Effector CD4-positive, alpha-beta T cell (primary cell): Measurements from ENCODE around the gene CXCL3. TPM values are rescaled to one million over a fixed set of nuclear protein-coding genes. Genes with fewer than 3 reads are reported as not detected.
"Not testable (repeated sequence)": the region's sequence is repeated elsewhere in the genome, so short reads cannot be mapped to it uniquely, and the experiment has no call there.

Experiments used
- DNase-seq: peaks from one replicate; pipeline ENCODE4 v3.0.0-alpha.2; 2020
- total RNA-seq: gene quantifications from one replicate; lab custom pipeline; 2026; lab: John Stamatoyannopoulos, UW

CXCL3 gene
- total RNA-seq = not detected

DNA sequence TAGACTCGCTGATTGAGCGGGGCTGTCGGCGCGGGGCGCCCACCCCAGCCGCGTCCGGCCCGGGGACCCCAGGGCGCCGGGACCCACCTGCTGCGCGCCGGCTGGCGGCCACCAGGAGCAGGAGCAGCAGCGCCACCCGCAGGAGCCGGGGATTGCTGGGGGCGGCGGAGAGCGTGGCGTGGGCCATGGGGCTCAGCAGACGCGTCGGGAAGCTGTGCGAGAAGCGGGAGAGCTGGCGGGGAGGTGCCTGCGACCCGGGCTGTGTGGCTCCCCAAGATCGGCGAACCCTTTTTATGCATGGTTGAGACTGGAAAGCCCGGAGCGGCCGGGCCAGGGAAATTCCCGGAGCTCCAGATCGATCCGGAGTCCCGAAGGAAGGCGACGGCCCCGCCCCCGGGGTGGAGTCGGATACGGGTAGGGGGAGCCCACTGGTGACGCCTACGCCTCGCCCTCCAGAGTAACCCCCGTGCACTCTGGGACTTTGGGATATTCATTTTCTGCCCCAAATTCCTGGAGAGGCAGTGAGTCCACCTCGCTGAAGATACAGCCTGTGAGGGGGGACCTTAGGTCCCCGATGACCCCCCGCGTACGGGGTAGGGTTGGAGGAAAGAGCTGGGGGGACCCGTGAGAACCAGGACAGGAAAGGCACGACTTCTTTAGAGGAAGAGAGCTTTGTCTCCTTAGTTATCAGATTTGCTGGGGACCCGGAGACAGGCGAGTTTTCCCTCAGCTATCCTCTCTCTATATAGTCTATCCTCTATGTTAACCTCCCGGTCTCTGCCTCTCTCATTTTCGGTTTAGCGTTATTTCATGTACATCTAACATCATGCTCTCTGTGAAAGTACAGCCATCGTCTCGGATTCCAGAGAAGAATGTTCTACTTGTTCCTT, at the start of gene CXCL3:
Gene CXCL3 (minus strand): TSS at position 265 of the 890 bp plus-strand sequence. CDS start 78 bp downstream, at position 187.
- DNase-seq = no peak

DNA sequence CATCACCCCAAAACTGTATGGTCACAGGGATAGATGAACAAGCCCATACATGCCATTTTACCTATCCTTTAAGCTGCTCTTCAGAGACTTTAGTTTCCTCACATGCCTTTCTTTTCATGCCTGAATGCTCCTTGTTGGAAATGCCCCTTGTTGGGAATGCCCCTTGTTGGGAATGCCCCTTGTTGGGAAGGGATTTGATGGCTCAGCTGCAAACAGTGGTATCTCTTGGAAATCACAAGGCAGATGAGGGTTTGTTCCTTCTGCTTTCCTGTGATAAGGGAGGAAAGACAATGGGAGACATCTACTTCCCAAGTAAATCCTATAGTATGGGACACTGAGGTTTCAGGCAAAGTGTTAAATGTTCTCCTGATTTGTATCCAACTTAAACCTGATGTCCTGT, 49.0 kb upstream of the CXCL3 start:
- DNase-seq = no peak

DNA sequence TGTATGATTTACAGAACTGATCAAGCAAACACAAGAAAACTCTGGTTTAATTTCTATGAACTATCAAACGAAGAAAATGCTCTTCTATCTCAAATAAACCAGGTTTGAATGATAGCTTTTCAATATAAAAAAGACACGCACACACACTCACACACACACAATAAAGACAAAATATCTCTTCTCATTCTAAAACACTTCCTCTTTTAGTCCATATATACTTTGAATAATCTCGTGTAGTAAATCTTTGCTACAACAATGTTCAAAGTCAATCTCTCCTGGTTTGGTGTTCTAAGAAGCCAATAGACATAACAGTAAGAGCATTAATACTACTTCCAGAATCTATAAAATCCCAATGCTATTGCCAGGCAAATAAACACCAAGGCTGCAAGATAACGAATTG, 47.2 kb upstream of the CXCL3 start:
- DNase-seq = no peak

DNA sequence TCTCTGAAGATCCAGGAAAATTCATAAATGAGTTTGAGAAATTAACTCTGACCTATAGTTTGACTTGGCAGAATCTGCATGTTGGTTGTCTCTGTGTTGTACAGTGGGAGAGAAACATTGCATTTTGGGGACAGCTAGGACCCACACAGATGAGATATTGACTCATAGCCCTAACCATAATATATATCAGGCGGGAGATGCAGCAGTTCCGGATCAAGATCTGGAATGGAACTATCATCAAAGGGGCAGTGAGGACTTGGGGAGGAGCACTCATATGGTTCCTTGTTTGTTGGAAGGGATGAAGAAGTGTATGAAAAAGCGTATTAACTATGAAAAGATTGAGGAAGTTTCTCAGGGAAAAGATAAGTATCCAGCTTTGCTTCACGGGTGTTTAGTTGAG, 46.5 kb upstream of the CXCL3 start:
- DNase-seq = no peak

DNA sequence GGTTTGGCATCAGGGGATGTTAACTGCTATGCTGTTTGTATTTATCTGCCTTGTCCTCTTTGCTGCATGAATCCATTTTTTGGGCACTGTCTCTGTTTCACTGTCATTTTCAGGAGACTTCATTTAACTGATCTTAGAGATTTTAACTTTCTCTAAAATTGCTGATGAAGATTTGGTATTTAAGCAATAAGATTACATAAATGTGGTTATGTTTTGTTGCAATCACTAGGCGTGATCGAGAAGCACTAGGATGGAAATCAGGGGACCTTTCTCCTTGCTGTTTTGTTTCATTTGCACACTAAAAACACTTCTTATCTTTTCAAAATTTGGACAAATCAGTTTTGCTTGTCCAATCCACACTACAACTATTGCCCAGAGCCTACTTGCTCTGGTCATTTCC, 45.1 kb upstream of the CXCL3 start:
- no peak for DNase-seq

DNA sequence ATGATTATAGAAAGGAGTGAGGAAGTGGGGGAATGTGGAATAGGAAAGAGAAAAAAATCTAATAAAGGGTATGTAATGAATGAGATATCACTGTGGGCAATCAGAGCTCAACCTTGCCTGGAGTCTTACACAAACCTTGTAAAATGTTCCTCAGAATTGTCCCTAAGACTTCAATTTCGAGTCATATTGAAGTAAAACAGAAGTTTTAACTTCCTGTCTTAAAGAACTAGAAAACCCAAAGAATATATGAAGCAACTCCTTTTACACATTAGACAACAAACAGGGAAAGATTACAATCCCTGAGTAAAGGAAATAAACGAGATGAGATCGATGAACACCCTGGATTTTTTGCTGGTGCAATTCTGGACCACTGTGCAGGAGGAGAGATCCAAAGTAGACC, 42.5 kb upstream of the CXCL3 start:
- no peak for DNase-seq

DNA sequence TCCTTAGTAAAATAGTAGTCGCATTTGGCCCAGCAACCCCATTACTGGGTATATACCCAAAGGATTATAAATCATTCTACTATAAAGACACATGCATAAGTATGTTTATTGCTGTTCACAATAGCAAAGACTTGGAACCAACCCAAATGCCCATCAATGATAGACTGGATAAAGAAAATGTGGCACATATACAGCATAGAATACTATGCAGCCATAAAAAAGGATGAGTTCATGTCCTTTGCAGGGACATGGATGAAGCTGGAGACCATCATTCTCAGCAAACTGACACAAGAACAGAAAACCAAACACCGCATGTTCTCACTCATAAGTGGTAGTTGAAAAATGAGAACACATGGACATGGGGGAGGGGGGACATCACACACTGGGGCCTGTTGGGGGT, 41.9 kb upstream of the CXCL3 start:
- DNase-seq = not testable (repeated sequence)

DNA sequence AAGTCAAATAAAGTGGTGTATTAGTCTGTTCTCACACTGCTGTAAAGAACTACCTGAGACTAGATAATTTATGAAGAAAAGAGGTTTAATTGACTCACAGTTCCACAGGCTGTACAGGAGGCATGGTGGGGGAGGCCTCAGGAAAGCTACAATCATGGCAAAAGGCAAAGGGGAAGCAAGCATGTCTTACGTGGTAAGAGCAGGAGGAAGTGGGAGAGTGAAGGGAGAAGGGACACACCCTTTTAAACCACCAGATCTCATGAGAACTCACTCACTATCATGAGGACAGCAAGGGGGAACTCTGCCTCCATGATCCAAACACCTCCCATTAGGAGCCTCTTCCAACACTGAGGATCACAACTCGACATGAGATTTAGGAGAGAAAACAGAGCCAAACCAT, 40.5 kb upstream of the CXCL3 start:
- not testable (repeated sequence) for DNase-seq

DNA sequence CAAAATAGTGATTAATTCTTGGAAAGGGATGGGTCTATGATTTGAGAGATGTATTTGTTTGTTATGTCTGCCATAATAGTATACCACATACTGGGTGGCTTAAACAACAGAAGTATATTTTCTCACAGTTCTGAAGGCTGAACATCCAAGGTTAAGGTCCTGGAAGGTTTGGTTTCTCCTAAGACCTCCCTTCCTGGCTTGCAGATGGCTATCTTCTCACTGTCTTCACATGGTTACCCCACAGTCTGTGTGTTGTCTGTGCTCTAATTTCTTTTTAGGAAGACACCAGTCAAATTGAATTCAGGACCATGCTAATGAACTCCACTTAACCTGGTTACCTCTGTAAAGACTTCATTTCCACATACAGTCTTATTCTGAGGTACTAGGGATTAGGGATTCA, 34.9 kb upstream of the CXCL3 start:
- no peak for DNase-seq

DNA sequence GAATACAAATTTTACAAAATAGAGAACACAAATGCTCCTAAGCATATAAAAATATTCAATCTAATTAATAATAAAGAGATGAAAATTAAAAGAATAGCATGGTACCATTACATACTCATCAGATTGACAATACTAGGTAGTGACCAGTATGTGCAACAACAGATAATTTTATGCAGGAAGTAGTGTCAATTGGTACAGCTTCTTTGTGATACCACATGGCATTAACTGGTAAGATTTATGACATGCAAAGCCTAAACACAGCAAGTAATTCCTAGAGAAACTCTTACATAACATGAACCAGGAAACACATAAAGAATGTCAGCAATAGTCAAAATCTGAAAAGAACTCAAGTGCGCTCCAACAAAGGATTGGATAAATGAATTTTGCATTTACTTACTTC, 34.2 kb upstream of the CXCL3 start:
- DNase-seq = no peak

DNA sequence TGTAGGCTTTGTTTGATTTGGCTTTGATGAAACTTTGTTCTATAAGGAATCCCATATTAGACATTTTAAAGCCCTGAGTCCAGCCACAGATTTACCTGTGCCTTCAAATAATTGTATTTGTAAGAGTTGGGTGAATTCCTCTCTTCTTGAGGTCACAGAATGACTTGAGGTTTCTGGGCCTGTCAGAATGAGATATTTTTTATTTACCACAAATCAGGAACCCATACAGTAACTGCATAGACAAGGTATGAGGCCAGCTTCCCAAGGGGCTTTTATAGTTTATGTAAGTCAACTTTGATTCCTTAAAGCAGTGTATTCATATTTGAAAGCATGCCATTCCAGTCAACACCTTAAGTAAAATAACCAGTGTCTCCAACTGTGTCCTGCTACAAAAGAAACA, 29.1 kb upstream of the CXCL3 start:
- DNase-seq = no peak

DNA sequence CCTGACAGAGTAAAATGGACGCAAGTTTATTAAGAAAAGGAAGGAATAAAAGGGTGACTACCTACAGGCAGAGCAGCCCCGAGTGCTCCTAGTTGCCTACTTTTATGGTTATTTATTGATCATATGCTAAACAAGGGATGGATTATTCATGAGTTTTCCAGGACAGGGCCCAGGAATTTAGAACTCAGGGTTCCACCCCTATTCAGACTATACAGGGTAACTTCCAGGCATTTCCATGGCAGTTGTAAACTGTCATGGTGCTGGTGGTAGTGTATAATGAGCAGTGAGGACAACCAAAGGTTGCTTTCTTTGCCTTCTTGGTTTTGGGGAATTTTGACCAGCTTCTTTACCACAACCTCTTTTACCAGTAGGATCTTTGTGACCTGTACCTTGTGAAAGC, 27.7 kb upstream of the CXCL3 start:
- no peak for DNase-seq

DNA sequence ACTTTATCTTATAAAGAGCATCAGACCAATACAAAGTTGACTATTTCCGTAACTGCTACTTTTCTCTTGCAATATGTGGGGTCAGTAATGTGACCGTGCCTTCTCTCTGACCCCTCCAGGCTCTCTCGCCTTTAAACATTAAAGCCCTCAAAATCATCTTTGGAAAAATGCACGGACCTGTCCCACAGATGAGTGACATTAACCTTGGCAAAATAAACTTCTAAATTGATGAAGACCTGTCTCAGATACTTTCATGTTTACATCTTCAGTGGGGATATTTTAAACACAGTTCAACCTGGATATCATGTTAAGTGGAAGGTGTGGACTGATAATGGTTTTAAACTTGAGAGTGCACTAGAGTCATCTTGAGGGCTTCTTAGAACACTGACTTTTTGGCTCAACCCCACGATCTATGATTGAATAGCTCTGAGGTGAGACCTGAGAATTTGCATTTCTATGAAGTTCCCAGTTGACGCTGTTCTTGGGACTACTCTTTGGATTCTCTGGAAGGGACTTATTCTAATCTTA, 26.7 kb upstream of the CXCL3 start:
- no peak for DNase-seq

DNA sequence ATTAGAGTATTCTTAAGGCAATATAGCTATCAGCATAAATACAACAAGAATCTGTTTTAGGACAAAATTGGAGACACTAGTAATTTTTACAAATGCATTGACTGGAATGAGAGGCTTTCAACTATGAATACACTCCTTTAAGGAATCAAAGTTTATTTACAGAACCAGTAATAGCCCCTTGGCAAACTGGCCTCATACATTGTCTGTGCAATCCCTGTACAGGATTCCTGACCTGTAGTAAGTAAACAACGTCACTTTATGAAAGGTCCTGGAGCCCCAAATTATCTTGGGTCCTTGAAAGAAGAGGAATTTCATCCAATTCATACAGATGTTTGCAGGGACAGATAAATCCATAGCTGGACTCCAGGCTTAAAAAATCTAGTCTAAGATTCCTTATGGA, 25.4 kb upstream of the CXCL3 start:
- no peak for DNase-seq

DNA sequence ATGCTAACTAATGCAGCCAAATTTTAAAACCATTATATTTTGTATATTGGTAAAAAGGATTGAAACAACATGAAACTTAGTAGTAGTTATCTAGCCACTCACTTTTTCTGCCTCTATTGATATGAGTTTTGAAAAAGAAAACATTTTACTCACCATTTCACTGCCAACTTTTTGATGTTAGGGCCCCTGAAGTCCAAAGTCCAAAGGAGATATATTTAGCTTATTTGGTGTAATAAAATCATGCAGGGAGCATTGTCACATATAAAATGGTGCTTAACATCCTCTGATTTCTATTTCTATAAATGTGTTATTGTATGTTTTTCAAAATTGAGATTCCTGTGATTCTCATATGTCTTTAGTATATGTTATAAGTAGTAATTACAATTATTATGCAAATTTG, 24.5 kb upstream of the CXCL3 start:
- DNase-seq = no peak

DNA sequence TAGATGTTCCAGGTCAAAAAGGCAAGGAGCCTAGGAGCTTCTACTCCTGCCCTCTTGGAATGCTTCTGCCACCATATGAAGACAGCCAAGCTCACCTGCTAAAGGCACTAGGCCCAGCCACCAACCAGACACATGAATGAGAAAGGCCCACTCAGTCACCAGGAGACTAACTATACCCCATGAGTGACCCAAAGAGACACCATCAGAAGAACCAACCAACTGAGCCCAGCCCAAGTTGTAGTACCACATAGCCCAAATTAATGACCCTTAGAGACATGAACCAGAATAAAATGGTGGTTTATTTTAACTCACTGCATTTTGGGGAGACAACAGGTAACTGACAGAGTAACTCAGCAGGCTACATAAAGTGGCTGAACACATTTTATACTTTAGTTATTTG, 22.9 kb upstream of the CXCL3 start:
- DNase-seq = no peak

DNA sequence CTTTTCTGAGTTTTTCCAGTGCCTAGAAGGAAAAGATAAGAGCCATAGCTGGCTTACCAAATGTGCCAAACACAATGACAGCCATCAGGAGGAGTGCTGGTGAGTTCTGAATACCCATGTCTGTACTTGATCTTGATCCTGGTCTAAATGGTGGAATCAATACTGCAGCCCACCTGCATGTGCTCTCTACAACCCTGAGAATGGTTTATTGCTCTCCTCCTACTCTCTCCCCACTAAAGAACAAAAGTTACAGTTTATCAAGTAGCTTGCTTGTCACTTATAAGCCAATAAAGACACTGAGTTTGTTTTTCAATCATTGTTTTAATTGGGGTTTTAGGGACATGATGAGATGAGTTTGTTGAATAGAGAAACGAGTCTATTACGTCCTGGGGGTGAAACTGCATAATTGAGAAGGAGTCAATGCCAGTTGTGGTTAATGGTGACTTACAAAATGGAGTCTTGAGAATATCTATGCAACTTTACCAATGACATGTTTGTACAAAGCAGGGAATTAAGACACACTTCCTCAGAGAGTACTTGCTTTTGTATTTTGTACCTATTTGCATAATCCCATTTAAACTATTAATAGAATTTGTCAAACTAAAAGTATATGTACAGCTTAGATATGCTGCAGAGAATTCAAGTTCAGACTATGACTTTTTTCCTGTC, 20.8 kb upstream of the CXCL3 start:
- DNase-seq = no peak

DNA sequence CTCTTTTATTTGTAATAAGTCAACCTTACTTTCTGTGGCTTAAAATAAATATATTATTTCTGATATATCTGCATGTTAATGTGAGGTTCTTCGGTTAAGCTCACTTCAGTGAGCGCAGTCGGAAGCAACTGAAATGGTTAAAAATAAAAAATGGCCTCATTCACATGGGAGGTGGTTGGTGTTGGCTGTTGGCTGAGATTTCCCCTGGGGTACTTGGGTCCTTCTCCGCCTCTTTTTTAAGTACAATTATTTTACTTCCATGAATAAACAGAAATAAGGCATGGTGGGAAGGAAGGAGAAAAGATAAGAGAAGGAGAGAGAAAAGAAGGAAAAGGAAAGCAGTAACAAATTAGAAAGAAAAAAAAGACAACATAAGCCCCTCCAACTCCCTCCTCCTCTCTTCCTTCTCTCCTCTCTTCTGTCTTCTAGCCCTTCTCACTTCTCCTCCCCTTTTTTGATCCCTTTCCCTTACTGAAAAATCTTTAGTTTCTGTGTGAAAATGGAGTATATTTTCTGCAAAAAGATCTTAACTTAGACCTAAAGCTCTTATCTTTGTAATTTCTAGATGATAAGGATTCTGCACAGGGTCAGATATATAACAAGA, 19.7 kb upstream of the CXCL3 start:
- DNase-seq = no peak

DNA sequence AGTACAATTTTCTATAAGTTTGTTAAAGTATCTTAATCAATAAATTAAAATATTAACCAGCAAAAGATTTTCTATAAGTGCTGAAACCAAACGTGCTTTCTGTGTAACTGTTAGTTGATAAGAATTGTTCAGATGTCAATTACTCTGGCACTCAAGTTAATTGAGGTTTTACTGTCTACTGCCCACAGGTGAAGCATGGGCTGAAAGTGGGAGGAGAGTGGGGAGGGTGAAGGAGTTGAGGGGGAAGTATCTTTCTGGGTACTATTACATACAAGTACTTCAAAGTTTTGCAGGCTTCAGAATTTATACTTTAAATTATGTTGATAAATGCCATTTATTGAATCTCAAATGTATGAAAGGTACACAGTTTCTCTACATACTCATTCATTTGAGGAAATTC, 19.1 kb upstream of the CXCL3 start:
- DNase-seq = no peak

DNA sequence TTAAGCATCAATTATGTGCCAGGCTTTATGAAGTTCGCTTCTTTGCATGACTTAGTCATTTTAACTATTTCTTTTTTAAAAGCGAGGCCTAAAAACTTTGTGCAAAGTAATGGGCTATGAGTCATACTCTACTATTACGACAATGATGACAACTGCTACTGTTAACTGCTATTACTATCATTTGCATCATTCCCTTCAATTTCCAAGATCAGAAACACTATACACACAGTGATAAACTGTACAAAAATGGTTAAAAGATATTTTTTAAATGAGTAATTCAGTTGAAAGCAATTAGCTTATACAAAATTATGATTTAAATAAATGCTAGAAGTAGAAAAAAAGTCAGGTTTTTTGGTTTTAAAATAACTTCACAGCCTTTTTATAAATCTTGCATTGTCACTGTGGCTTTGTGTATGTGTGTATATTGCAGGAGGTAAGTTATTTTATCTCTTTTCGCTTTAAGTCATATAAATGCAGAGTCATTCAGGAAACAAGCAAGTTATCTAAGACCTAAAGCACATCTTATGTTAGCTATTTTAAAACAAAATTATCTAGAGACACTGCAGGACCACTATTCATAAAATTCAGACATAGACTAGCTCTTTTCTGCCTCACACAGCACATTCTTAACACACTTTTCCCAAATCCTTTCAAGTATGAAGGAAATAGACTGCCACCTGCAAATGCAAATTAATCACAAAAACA, 18.5 kb upstream of the CXCL3 start:
- DNase-seq = no peak

DNA sequence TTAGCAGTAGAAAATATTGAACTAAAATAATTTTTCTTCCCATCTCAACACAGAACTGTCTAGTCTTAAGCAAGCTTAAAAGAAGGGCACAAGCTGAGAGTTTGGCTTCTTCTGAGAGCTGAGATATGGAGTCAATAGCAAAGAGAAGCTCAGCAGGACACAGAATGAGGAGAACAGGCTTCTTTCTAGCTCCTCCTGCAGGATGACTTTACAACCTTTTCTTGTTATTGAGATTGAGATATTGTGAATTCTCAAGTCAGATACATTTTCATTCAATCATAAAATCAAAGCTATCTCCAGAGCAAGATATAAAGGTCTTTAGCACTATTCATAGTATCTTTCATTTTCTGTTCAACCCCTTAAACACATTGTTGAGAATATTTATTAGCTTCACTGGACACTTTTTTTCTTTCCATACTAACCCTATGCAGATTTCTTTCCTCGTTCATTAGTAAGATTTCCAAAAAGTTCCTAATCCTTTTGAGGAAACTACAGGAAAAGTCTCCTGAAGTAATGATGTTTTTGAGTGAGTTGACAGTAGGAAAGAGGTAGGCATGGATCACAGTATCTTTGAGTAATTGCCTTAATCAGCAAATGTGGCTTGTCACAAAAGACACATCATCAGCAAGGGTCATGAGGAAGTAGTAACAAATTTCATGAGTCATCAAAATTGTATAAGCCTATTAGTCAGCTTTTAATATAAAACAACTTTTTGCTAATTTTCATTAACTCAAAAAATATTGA, 17.8 kb upstream of the CXCL3 start:
- DNase-seq = no peak

DNA sequence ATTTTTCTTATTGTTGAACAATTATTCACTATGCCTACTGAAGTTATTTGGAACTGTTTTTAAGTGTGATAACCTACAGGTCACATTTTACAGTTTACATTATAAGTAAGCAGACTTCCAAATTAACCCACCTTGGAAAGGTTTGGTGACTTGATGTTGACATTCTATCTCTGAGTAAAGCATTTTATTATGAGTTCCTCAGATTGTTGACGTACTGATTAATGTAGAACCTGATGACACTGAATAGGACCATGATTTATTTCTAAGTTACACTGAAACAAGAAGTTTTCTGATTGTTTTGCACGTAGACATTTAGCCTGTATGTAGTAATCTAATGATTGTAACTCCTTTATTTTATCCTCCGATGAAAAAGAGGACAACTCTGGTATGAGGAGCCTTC, 17.0 kb upstream of the CXCL3 start:
- DNase-seq = no peak
